ENCODE measurements around the gene COPS7A.

COPS7A gene

DNA sequence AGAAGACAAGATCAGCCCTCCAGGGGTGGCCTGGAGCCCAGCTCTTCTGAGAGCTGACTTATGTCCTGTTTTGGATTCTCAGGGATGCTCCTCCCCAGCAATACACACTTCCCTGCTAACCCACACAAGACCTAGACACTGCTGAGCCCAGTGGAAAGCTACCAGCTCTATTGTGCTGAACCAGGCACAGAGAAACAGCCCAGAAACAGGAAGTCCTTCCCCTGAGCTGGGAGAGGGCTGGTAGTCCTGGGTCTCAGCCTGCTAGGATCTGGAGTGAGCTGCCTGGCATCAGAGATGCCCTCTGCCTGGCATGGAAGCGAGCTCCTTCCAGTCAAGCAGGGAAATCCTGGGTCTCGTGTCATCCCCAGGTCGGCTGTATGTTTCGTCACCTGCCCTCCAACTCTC lies 47.2 kb downstream of the COPS7A start:
- no peak for DNase-seq

DNA sequence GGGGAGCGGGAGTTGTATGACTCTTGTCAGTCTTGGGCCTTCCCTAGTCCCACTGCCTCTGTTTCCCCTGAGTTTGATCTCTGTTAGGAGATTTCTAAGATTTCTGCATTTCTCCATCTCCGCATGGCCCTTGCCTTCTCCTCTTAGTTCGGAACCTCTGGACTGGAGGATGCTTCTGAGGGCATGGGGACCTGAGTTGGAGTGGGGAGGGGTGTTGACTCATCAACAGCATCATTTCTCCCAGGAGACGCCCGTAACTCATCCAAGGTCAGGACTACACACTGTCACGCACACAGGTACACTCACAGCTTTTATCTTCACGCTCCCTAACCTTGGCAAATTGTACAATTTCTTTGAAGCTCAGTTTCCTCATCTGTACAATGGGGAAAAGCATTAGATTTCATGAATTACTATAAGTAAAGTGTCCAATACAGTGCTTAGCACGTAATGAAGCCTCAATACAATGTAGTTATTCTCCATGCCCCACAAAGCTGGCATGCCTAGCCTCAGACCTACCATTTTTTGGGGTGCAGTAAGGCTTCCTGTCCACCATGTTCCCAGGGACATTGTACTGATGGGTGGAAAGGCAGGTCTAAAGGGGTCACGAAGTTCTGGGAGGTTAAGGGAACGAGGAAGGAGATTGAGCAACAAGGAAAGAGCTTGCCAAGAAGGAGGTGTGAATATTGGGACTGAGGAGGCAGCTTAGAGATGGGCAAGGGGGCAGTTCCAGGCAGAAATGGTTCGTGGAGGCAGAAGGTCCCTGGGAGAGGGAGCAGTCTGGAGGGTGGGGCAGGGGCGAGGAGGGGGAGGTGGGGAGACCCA lies 47.9 kb downstream of the COPS7A start:
- no peak for DNase-seq

GRCh38 chr12:6772331-6772695 lies 48.5 kb downstream of the COPS7A start, which contains the start of gene LAG3:
TSS of gene LAG3 (plus strand) at chr12:6772520. CDS start at chr12:6772853, 333 bp downstream.
- peak; percentile 59 for DNase-seq

GRCh38 chr12:6772726-6773589 lies 49.1 kb downstream of the COPS7A start:
- no peak for DNase-seq

DNA sequence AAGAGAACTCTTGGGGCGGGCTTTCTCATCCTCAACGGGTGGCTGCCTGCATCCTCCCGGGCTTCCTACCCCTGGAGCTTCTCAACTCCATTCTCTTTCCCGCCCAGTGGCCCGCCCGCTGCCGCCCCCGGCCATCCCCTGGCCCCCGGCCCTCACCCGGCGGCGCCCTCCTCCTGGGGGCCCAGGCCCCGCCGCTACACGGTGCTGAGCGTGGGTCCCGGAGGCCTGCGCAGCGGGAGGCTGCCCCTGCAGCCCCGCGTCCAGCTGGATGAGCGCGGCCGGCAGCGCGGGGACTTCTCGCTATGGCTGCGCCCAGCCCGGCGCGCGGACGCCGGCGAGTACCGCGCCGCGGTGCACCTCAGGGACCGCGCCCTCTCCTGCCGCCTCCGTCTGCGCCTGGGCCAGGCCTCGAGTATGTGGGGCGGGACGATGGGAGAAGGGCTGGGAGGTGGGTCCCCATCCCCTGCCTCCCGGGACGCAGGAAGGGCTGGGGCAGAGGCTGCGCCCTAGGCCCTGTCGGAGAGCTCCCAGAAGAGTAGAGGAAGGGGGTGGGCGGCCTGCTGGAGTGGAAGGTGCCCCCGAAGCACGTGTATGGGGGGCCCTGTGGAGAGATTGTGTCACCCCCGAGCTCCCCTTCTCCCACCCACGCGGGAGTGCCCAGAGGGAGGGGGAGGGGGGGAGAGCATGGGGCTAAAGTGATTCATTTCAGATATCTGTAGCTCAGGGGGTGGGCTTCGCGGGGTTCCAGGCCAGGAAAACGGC lies 49.9 kb downstream of the COPS7A start:
- DNase-seq, result peak; percentile 53

DNA sequence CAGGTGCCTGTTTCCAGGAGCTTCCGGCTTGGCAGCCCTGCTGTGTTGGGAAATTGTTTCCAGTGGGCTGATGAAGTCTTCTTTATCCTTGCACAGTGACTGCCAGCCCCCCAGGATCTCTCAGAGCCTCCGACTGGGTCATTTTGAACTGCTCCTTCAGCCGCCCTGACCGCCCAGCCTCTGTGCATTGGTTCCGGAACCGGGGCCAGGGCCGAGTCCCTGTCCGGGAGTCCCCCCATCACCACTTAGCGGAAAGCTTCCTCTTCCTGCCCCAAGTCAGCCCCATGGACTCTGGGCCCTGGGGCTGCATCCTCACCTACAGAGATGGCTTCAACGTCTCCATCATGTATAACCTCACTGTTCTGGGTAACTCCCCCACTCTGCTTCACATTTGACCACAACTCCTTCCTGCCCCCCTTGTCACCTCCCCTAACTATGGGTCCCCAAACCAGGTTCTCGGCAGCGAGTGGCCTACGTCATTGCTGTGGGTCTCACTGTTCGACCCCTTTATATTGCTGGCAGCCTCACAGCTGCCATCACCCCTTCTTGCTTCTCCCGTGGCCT lies 50.7 kb downstream of the COPS7A start:
- no peak for DNase-seq

DNA sequence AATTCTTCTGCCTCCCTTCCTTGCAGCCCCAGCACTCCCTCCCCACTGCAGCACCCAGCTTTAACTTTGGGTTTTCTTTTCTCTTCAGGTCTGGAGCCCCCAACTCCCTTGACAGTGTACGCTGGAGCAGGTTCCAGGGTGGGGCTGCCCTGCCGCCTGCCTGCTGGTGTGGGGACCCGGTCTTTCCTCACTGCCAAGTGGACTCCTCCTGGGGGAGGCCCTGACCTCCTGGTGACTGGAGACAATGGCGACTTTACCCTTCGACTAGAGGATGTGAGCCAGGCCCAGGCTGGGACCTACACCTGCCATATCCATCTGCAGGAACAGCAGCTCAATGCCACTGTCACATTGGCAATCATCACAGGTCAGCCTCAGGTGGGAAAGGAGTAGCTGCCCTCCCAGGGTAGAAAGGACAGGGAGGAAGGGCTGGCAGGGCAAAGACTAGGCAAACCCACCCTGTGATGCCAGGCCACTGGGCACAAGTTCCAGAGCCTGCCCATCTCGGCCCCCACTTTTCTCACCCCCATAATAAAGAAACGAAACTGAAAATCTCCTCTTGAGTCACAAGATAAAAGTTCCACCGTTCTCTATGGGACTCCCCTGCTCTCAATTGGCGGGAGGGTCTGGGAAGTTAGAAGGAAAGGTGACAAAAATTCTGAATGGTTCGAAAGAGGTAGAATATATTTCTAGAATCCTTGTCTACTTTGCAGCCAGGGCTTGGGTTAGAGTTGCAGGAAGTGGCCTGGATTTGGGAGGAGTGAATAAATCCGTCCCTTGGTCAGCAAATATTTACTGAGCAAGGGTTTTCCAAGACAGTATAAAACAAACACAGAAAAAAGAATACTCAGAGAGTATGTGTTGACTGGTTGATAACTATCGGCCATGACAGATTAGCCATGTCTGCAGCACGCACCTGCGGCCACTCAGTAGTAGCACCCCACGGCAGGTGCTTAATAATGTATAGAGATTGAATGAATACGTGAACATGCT lies 51.6 kb downstream of the COPS7A start:
- DNase-seq, result no peak

- DNase-seq, result no peak
Observed at GRCh38 chr12:6777386-6777785, 53.5 kb downstream of the COPS7A start.

DNA sequence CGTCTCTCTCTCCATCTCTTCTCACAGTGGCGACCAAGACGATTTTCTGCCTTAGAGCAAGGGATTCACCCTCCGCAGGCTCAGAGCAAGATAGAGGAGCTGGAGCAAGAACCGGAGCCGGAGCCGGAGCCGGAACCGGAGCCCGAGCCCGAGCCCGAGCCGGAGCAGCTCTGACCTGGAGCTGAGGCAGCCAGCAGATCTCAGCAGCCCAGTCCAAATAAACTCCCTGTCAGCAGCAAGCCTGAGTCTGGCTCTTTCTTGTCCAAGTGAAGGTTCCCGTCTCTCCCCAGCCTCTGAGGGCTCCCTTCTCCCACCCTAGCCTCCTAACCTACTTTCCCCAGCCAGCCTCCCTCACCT lies 54.3 kb downstream of the COPS7A start:
- DNase-seq, result no peak

DNA sequence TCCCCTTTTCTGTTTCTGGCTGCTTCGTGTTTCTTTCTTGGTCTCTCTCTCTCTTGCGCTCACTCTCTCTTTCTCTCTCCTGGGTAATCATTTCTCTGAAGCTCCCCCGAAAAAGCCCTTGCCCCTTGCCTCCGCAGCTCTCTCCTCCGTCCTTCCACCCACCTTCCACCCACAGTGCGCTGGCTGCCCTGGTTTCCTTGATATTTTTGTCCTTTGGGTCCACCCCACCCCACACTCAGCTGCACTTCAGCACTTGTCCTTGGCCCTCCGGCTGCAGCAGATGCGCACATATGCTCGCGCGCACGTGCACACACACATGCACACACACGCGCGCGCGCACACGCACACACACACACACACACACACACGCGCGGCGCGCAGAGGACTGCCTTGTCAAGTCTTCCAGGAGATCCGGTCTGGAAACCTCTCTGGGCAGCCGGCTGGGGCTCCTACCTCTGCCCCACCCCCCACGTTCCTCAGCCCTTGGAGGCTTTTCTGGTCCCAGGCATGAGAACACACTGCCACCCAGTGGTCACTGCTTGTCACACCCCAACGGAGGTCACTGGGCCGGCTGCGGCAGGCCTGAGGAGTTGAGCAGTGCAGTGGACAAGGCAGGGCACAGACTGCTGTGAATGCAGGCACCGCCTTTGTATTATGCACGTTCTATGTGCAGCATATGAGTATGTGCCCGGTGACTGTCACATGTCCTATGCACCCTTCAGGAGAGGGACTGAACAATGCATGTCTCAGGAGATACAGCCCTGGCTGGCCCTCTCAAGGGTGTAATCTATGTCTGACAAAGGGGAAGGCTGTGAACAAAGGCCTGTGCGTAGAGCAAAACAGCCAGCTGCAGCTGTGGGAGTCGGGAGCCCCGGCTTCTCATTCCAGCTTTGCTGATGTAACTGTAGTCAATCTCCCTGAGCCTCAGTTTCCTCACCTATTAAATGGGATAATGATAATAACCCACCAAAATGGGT lies 55.0 kb downstream of the COPS7A start:
- DNase-seq, result peak; percentile 89

- no peak for DNase-seq
Observed at GRCh38 chr12:6779708-6780432, 56.0 kb downstream of the COPS7A start.

- no peak for DNase-seq
Observed at GRCh38 chr12:6780573-6780972, 56.7 kb downstream of the COPS7A start.

Data from activated naive CD4-positive, alpha-beta T cell treated with Interleukin-2 at 50 U/mL for 16 hours (primary cell).